HG03432 (cell line): ENCODE results near the gene GKN1.

ENCODE experiments used
- ATAC-seq: cut with Tn5 transposase; IDR thresholded peaks from one replicate; pipeline ENCODE4 v1.9.1; 2021; ENCODE audit warnings: mild to moderate bottlenecking, moderate library complexity; ENCODE audit not compliant: unreplicated experiment

Gene GKN1, protein sequence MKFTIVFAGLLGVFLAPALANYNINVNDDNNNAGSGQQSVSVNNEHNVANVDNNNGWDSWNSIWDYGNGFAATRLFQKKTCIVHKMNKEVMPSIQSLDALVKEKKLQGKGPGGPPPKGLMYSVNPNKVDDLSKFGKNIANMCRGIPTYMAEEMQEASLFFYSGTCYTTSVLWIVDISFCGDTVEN

DNA sequence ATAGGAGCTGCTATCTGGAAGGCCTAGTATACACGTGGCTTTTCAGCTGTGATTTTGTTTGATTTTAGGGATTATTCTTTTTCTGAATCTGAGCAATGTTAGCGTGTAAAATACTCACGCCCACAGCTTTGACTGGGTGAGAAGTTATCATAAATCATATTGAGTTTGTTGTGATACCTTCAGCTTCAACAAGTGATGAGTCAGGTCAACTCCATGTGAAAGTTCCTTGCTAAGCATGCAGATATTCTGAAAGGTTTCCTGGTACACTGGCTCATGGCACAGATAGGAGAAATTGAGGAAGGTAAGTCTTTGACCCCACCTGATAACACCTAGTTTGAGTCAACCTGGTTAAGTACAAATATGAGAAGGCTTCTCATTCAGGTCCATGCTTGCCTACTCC is at the start of gene GKN1:
Gene GKN1 (plus strand): TSS at position 386 of the 400 bp plus-strand sequence. CDS start 42 bp downstream, outside the sequence.
- ATAC-seq: no peak

- ATAC-seq: no peak
These were observed 49.0 kb upstream of the GKN1 start for GRCh38 chr2:68925295-68925896.

DNA sequence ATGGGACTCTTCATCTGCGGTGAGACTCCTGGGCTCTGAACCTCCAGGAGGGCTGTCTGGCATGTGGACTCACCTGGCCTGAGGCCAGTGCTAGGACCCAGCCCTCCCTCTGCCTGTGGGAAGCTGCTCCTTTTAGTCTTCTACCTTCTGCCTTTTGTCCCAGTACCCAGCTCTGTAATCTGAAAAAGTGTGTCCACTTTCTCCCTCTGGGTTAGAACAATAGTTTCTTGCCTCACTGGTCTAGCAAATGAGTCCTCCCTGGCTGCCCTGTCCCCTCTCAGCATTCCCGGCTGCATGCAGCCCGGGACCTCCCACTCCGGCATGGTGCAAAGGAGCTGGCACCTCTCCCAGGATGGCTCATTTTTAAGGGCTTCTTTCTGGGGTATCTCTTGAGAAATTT is 47.6 kb upstream of the GKN1 start:
- no peak for ATAC-seq

- no peak for ATAC-seq
These were observed 43.2 kb upstream of the GKN1 start for GRCh38 chr2:68931149-68931711.

- ATAC-seq: no peak
These were observed 42.6 kb upstream of the GKN1 start for GRCh38 chr2:68931799-68932198.

GRCh38 chr2:68932402-68932801 is 42.0 kb upstream of the GKN1 start:
- no peak for ATAC-seq

DNA sequence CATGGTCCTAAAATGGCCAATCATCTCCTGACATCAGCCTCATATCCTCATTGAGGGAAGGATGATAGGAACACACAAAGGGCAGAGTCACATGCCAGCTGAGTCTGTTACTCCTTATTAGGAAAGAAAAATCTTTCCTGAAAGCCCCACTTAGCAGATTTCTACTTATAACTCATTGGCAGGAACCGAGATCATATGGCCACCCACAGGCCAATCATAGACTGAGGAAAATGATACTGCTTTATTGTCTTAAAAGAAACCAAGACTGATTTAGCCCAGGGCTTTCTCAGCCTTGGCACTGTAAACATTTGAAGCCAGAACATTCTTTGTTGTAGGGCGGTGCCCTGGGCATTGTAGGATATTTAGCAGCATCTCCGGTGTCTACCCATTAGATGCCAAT is 40.4 kb upstream of the GKN1 start:
- ATAC-seq: no peak

GRCh38 chr2:68935471-68935870 is 39.0 kb upstream of the GKN1 start:
- ATAC-seq: no peak

GRCh38 chr2:68936427-68936826 is 38.0 kb upstream of the GKN1 start:
- no peak for ATAC-seq

DNA sequence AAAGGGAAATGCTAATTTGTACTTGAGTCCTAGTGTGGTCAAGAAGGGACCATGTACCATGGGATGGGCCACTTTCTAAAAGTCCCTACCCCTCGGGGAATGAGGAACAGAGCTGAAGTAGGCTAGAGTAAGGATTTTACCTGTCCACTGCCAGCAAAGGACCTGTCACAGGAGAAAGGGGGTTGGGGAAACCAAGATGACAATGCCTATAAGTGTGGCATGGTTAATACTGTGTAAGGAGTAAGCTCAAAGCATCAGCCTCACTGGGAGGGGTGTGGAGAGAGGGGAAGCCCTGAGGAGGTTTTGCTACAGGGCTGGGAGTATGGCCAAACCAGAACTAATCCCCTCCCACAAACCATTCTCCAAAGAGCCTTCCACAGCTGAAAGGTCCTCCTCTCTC is 37.5 kb upstream of the GKN1 start:
- ATAC-seq: no peak

GRCh38 chr2:68937346-68938055 is 36.9 kb upstream of the GKN1 start:
- ATAC-seq: no peak

- ATAC-seq: no peak
These were observed 35.5 kb upstream of the GKN1 start for GRCh38 chr2:68938938-68939337.

DNA sequence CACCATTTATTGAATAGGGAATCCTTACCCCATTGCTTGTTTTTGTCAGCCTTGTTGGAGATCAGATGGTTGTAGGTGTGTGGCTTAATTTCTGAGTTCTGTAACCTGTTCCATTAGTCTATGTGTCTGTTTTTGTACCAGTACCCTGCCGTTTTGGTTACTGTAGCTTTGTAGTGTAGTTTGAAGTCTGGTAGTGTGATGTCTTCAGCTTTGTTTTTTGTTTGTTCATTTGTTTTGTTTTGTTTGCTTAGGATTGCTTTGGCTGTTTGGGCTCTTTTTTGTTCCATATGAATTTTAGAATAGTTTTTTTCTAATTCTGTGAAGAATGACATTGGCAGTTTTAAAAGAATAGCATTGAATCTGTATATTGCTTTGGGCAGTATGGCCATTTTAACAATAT is 34.5 kb upstream of the GKN1 start:
- no peak for ATAC-seq

DNA sequence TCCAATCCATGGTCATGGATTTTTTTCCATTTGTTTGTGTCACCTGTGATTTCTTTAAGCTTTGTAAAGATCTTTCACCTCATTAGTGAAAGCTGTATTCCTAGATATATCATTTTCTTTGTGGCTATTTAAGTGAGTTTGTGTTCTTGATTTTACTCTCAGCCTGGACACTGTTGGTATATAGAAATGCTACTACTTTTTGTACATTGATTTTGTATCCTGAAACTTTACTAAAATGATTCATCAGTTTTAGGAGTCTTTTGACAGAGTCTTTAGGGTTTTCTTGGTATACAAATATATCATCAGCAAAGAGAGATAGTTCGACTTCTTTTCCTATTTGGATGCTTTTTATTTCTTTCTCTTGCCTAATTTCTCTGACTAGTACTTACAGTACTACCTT is 34.1 kb upstream of the GKN1 start:
- no peak for ATAC-seq

GRCh38 chr2:68942827-68943226 is 31.6 kb upstream of the GKN1 start:
- ATAC-seq: no peak

GRCh38 chr2:68943581-68944568 is 30.6 kb upstream of the GKN1 start:
- ATAC-seq: peak; percentile 62

DNA sequence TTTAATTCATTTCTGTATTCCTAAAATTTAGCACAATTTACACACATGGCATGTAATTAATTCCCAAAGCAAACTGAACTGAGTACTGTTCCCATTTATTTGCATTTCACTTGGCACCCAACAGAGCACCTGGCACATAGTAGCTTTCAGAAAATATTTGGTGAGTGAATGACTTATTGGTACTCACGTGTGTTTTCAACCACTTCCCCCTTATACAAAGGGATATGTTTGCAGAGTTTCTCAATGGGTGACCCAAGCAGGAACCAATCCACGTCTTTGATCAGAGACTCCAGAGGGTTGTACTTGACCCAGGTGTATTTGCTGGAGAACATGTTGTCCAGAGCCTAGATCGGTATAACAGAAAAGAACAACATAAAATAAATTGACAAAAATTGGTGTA is 28.3 kb upstream of the GKN1 start:
- no peak for ATAC-seq

GRCh38 chr2:68948710-68949109 is 25.7 kb upstream of the GKN1 start:
- ATAC-seq: no peak

DNA sequence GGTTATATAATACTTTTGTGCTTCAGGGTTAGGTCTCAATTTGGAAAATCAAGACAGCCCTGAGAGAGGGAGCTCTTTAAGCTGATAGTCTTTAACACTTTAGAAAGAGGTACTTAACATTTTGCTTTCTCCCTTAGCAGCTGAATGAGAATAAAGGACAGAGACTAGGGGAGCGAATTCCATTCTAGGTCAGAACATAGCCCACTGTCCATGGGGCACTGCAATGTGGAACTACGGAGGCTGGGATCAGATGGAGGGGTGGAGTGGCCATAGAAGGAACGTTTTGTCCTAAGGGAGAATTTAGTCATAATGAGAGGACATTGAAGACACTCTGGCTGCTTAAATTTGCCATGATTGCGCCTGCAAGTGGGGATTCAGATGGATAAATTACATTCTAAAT is 22.5 kb upstream of the GKN1 start:
- no peak for ATAC-seq

DNA sequence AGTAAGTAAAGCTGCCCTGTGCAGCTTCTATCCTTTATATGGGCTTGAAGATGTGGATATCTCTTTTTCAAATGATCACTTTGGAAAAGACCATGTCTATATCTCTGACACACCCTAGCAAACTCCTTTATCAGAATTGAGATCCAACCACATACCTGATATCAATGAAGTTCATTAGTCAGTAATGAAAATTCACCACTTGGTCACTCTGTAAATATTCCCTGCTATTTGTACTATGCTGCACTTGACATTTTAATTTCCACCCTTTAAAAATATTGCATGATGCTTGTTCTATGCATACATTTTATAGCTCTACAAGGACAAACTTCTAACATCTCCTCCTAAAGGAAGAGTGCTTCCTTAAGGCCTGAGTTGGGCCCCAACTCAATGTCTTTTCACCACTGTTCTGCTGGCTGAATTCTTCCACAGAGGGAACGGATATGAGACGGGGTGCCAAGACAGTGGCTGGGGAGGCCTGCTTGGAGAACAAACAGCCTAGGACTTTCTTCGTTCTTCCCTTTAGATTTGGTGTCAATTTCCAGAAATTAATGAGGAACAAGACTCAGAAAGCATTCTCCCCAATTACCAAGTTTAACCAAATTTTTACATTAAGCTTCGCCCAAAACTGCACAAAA is 21.4 kb upstream of the GKN1 start, which contains the start of gene GKN2:
Gene GKN2 (minus strand): TSS at position 7 of the 635 bp plus-strand sequence. CDS start 32 bp downstream, outside the sequence.
- no peak for ATAC-seq
